GM18867 (cell line): ENCODE data around the gene IRS1.

Experiments used
- ATAC-seq: cut with Tn5 transposase; IDR thresholded peaks from one replicate; pipeline ENCODE4 v1.9.1; 2021; ENCODE audit warnings: mild to moderate bottlenecking, moderate library complexity; ENCODE audit not compliant: unreplicated experiment

The IRS1 gene

DNA sequence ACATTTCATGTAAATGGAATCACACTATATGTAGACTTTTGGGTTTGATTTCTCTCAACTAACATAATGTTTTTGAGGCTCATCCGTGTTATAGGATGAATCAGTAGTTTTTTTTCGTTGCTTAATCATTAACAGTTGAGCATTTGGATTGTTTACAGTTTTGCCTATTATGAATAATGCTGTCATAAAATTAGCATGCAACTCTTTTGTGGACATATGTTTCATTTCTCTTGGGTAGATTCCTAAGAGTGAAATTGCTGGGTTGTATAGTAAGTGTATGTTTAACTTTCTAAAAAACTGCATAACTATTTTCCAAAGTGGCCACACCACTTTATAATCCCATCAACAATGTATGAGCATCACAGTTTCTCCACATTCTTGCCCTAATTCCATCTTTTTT lies 28.6 kb upstream of the IRS1 start:
- no peak for ATAC-seq

DNA sequence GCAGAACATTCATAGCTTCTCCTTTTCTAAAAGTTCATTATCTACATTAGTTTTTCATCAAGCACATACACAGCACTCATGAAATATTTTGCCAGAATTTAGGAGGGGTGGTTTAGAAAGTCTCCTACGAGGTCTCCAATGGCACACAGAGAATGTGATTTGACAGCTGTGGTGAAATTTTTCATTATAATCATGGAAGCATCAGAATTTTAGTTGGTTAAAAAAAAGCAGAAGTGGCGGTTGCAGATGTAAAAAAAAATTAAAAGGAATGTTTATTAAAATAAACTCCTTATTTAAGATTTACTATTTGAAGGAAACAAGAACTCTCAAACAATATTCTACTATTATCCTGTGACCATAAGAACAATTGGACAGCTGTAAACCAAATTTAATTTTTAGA lies 25.4 kb upstream of the IRS1 start:
- no peak for ATAC-seq

DNA sequence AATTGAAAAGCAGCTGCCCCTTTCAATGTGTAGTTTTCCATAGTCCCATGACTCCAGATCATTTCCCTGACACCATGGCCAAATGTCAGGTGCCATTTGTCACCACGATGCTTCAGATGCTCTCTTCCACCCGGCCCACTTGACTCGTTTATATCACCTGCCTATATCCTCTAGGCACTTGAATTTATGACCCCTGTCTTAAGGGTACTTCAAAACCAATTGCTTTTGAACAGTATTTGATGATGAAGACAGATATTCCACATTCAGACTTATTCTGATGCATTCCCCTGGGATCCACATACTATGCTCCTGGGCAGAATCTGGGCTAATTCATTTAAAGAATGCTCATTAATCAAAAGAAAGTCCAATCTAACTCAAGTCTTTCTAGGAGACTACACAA lies 19.3 kb upstream of the IRS1 start:
- ATAC-seq: no peak

DNA sequence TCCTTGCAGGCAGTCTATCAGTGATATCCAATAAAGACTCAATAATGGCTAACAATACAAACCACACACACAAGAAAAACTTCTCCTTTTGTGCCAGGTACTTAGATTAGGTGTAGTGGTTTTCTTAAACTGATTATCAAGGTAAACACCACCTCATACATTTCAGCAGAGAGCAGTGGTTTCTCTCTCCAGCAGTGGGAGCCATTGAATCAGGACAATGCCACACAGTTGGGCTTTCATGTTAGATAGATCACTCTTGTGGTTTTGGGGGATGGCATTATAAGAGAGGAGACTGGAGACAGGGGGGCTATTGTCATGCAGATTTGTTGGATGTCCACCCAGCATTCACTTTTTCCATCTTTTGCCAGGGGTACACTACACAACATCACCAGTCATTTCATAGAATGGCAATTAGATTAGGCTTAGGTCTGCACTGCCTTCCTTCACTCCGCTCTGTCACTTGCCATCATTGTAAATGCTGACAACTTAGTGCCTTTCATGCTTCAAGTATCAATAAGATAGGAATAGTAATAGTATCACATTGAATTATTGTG lies 13.6 kb upstream of the IRS1 start:
- peak; percentile 45 for ATAC-seq

DNA sequence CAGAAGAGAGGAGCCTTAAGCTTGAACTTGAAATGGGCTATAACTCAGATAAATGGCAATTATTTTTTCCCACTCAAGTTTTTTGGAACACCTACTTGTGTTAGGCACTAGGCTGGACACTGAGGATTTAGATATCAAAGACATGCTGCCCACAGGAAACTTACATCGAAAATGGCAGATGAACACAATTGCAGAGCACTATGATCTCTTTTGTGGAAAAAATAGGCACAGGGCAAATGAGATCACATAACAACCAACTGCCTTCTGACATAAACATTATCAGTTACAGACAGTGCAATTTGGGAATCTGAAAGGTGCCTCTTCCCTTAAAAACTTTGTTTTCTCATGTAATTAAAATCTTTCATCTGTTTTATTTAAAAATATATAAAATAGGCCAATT lies 3.8 kb upstream of the IRS1 start:
- ATAC-seq: no peak

DNA sequence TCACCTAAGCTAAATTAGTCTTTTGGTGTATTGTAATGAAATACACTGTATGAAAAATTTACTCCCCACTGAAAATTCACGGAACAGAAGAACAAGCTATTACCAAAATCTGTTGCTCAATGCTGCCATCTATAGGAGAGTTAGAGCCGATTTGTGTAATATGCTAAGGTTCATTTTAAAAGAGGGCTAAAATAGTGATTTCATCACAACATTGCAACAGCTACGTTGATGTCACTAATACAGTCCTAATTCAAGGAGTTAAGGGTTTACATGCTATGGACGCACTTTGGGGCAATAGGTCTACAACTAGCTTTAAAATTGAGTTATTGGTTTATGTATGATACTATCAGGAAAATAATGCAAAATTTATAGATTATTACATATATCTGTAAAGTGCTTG lies 3.0 kb upstream of the IRS1 start:
- ATAC-seq: no peak

DNA sequence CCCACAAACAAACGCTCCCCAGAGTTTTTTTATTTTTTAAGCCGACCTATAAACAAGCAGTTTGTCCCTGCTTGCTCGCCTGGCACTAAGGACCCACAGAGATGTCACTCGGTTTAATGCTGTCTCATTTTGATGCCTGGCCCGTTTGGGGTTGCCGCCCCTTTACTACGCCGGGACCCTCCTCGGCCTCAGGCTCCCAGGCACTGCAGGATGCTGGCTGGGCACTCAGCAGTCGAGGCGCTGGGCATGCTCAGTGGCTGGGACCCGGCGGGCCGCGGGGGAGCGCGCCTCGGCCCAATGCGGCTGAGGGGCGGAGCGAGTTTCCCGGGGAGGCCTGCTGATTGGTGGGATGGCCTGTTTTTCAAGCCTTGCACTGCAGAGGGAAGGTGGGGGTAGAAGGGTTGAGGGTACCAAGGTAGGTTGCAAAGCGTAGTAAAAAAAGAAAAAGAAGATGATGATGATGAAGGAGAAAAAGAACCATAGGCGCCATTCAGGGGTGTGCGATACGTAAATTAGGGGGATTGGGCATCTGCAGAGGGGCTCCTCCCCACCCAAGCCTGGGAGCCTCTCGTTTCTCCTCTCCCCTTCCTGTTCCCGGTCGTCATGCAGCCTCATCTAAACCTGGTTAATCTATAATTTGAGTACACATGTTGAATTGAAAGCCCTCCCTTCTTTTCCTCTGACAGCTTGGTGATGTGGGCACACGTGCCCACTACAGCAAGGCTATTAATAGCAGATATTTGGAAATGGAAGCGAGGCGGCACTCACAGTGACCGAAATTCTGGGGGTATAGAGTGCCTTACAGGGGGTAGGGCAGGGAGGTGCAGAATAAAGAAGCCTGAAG lies 1.5 kb upstream of the IRS1 start:
- peak; percentile 82 for ATAC-seq

DNA sequence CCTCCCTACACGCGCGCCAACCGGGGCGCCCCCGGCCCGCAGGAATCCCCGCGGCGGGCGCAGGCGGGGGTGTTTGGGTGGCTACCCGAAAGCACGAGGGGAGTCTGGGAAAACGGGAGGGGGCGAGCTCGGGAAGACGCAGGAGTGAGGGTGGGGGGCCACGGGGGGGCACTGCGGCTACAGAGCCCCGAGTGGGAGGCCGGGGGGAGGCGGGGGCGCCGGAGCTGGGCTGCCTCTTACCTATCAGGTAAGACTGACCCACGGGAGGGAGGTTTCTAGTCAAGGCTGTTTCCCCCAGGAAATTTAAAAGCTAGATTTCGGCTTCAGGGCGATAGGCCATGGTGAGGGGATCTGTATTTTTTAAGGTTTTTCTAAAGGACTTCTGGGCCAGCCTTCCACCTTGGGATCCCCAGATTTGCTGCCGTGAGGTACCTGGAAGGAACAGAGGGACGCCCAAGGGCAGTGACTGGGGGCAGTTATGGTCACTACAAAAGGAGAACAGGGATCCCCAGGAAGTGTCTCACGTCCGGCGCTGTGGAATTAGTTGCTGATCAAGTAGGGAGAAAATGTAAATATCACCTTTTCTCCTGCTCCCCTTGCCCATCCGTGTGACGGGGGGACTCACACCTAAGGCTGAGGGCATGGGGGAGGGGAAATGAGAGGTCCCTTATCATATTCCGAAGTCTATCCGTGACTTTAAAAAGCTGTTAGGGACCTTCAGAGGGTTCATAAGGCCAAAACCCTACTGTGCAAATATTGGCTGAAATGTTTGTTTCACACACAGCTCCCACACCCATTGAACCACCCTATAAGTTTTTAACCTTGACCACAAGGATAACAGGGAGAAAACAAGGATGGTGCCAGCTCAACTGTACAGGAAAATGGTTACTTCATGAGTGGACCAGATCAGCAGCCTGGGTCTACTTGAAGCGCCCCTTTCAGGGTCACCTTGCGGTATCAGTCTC lies 638 bp upstream of the IRS1 start:
- ATAC-seq: no peak

DNA sequence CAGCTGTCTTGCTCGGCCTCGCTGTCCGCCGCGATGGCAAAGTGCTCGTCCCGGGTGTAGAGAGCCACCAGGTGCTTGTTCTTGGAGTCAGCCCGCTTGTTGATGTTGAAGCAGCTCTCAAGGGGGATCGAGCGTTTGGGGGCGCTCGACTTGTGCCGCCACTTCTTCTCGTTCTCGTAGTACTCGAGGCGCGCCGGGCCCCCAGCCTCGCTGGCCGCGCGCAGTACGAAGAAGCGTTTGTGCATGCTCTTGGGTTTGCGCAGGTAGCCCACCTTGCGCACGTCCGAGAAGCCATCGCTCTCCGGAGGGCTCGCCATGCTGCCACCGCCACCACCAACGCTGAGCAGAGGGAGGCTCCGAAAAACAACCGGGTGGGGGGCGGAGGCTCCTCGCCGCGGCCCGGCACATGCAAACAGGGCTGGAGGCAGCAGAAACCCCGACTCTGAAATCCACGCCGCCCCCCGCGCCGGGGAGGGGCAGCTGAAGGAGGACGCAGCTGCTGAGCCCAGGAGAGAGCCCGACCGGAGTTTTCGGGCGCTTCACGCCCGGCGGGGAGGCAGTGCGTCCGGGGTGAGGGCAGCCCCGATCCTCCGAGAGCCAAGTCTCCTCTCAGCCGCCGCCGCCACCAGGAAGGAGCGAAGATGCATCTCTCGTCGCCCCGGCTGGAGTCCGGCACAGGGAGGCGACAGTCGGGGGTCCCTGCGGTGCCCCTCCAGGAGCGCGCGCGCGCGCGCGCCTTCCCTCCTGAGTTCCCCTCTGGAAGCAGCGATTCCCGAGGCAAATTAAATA lies 1.0 kb downstream of the IRS1 start:
- ATAC-seq: peak; percentile 28

DNA sequence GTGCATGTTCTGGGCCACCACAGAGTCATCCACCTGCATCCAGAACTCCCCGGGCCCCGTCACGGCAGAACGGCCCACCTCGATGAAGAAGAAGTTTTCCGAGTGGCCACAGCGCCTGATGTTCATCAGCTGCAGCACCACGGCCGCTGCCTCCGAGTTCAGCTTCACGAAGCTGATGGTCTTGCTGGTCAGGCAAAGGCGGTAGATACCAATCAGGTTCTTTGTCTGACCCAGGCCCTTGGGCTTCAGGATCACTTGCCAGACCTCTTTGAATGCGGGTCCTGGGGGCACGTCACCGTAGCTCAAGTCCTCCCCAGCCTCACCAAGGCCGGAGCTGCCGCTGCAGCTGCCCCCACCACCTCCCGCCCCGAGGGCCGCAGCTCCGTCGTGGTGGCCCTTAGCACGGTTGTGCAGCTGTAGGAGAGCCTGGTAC lies 1.6 kb downstream of the IRS1 start:
- no peak for ATAC-seq

DNA sequence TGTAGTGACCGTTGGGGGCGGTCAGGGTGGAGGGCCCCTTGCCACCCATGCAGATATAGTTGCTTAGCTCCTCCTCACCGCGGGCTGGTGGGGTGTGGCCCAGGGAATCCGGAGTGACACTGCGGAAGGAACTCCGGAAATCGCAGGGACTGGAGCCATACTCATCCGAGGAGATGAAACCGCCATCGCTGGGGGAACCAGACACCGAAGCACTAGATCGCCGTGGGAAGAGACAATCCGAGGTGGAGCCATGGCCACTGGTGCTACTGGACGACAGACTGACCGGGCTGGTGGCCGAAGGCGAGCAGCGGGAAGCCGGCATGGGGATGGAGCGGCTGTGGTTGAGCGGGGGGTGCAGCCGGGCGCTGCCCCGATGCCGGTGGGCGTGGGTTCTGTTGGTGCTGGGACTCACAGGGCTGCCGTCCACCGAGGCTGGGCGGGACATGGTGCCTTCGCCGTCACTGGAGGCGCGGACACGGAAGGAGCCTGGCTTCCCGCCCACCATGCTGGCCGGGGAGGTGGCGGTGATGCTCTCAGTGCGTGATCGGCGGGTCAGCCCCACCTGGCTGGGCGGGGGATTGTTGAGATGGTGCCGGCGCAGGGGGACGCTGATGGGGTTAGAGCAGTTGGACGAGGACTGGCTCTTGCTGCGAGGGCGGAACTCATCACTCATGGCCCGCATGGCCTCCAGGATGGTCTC lies 2.2 kb downstream of the IRS1 start:
- no peak for ATAC-seq

DNA sequence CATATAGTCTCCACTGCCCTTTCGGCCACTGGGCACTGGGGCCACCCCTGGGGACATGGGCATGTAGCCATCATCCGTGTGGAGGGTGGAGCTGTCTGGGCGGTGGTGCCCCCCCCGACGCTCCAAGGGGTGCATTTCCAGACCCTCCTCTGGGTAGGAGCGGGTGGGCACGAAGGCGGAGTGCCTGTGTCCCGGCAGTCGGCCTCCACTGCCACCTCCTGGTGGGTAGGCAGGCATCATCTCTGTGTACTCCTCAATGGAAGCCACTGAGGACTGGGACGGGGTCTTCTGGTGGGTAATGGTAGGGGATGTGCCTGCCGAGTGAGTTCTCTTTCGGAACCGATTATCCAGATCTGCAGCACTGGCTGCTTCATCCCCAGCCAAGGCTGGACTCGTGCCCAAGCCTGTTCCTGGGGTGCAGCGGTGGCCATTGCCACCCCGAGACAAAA lies 2.8 kb downstream of the IRS1 start:
- no peak for ATAC-seq

DNA sequence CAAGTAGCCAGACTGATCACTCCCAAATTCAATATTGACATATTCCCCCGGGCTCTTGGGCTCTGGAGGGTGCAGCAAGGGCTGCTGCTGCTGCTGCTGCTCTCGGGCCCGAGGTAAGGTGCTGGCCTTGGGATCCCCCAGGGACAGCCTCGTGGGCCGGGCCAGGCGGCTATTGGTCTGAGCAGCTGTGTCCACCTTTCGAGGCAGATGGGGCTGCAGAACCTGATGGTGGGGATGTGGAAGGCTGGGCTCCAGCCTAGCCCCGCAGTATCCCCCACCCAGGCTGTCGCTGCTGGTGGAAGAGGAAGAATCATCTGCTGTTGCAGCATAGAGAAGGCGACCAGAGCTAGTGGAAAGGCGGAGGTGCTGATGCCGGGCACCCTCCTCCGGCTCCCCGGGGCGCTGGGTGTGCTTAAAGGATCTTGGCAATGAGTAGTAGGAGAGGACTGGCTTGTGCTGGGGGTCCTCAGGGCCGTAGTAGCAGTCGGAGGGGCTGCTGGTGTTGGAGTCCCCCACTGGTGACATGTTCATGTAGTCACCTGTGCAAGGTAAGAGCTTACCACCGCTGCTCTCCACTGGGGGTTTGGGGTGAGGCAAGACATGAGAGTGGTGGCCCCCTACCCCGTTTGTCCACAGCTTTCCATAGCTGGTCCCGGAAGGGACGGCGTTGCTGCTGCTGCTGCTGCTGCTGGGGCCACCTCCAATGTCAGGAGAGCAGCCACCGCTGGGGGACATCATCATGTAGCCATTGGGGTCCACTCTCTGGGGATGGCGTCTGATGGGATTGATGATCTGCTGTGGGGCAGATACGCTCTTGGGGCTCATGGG lies 3.4 kb downstream of the IRS1 start:
- no peak for ATAC-seq

DNA sequence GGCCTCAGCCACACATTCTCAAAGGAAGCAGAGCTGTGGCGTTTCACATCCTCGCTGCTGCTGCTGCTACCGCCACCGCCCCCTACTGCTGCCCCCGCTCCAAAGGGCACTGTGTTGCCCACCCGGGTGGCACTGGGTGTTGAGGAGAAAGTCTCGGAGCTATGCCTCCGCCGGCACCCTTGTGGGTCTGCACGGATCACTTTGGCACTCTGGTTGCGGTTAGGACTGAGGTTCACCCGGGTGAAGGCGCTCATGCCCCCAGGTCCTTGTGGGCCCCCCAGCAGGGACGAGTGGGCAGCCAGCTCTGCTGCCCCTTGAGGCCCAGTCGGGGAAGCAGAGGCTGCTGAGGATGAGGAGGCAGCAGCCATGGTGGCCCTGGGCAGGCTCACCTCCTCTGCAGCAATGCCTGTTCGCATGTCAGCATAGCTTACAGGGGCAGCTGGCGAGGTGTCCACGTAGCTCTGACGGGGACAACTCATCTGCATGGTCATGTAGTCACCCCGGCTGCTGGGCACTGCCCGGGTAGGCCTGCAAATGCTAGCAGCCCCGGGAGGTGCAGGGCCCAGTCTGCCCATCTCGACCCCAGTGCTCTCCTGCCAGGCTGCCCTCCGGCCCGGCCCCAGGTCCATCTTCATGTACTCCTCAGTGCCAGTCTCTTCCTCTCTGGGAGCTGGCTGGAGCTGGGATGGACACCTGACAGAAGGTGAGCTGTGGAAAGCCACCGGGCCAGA lies 4.2 kb downstream of the IRS1 start:
- no peak for ATAC-seq

DNA sequence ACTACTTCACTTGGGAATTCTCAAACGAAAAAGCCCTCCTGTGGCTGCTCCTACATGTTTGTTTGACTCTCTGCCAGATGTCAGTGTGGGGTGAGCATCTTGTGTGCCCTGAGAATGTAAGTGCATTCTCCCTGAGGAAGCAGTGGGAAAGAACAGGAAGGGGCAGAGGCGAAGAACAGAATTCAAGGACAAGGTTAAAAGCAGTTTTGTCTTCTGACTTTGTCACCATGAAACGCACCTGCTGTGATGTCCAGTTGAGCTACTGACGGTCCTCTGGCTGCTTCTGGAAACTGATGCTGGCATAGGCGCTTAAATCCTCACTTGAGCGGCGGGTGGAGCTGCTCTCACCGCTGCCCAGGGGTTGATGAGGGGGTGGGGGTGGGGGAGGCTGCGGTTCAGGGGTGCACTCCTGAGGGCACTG lies 4.9 kb downstream of the IRS1 start:
- ATAC-seq: no peak

DNA sequence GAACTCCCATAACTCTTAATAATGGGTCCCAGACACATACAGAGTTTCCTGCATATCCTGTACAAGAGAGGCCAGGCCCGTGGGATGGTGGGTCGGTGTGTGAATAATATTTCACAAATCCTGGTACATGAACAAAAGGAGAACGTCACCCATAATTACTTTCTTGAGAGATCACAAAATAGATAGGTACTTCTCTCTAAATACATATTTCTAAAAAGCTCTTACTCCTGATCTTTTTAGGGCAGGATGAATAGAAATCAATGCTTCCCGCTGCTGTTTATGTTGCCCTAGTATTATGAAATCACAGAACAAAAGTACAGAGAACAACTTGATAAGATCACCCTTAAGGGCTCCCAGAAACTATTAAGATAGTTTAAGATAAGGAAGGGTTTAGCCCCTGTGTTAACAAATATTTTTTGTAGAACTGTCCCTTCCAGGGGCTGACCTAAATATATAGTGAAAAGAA lies 5.4 kb downstream of the IRS1 start:
- ATAC-seq: no peak

DNA sequence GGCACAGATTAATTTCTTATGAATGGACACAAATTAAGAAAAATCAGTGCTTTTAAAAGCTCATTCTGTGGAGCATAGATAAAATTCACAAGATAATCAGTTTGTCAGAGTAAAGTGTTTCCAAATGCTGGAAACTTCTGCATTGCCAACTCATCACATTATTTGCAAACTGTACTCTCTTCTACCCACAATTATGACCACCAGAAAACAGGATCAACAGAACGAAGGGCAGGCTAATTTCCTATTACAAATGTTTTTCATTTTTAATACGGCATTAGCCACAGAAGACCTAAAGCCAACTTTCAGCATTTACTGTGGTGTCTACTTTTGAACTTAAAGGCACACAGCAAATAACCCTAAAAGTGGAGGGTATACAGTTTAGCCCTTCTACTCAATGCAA lies 6.0 kb downstream of the IRS1 start:
- ATAC-seq: no peak

DNA sequence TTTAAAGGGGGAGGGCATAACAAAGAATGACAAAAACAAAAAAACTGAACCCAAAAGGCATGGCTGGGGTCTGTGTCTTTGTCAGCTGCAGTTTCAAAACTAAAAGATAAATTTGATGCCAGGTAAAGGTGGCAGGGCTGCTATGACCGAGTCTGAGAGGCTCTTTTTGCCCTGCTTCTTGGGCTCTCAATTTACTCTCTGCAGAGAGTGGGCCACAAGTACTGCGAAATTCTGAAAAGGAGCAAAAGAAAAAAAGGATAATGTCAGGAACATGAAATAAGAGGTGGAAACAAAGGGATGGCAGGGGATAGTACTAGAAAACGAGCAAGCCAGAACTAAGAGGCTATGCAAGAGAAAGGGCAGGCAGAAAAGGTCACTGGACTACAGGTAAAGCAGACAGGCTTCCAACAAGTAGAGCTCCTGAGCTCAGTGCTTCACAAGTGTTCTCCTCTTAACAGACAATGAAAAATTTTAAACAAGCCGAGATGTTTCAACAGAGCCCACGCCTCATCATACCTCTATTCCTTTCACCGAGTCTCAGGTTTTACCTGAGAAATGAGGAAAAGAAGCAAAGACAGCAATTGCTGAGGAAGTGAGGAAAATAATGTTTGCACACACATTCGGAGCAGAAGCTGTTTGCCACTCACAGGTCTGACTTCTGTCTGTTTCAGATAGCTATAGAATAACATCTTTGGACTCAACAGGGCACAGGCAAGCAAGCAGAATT lies 7.3 kb downstream of the IRS1 start:
- no peak for ATAC-seq
